ENCODE measurements around the gene MN1.

The MN1 gene

DNA sequence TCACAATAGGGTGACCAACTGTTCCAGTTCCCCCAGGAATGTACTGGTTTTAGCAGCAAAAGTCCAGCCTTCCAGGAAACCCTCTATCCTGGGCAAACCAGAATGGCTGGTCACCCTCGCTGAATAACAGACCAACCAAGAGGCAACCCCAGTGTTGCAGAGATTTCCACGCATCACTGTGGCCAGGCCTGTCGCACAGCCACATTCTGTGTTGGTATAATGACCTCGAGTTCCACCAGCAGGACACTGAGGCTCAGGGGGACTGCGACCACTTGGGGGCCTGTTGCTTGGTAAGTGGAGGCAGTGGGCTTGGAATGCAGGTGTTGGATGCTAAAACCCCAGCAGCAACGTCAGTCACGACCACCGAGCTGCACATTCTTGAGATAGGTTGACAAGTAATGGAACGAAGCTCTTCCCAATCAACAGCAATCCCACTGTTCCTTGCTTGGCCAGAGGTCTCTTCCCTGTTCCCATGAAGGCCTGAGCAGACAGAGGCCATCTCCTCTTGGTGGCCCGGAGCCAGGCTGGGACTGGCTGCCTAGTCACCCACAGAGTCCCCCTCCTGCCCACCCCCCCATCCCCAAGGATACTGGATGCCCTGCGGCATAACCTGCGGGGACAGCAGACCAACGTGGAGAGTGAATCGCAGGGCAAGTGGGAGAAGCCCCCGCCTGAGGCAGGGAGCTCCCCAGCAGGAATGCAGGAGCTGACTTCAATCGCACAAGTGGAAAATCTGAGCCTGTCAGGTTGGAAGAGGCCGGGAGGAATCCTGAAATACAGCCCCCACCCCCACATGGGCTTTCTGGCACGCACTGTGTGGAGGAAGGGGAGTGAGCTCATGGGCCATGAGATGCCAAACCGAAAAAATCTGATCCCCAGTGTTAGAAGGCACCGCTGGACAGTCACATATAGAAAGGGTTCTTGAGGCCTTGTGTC is 43.4 kb upstream of the MN1 start:
- no peak for TF ChIP-seq CTCF (IDR thresholded peaks at IDR 0.05; ENCODE audit: low read depth, low read length)
- DNase-seq (ENCODE audit: extremely low read depth, low read depth), result no peak

GRCh38 chr22:27844256-27844655 is 42.7 kb upstream of the MN1 start:
- no peak for DNase-seq (ENCODE audit: extremely low read depth, low read depth)

DNA sequence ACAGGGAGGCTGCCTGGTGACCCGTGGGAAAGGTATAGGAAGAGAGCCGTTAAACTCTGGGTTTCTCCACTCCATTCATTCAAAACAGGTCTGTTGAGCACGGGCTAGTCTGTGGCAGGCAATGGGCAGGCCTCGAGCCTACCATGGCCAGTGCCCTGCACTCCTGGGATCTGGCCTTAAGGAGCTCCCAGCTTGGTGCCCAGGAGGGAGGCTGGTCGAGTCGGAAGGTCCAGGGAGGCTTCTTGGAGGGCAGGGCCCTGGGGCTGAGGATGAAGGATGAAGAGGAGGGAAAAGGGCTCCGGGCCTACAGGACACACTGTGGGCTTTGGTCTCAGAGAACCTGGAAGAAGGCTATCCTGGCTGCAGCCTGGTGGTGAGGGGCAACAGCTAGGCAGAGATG is 41.9 kb upstream of the MN1 start:
- no peak for DNase-seq (ENCODE audit: extremely low read depth, low read depth)
- TF ChIP-seq CTCF (IDR thresholded peaks at IDR 0.05; ENCODE audit: low read depth, low read length), result no peak

More at GRCh38 chr22:27844256-27844655, 42.7 kb upstream of the MN1 start:
- no peak for TF ChIP-seq CTCF (IDR thresholded peaks at IDR 0.05; ENCODE audit: low read depth, low read length)

DNA sequence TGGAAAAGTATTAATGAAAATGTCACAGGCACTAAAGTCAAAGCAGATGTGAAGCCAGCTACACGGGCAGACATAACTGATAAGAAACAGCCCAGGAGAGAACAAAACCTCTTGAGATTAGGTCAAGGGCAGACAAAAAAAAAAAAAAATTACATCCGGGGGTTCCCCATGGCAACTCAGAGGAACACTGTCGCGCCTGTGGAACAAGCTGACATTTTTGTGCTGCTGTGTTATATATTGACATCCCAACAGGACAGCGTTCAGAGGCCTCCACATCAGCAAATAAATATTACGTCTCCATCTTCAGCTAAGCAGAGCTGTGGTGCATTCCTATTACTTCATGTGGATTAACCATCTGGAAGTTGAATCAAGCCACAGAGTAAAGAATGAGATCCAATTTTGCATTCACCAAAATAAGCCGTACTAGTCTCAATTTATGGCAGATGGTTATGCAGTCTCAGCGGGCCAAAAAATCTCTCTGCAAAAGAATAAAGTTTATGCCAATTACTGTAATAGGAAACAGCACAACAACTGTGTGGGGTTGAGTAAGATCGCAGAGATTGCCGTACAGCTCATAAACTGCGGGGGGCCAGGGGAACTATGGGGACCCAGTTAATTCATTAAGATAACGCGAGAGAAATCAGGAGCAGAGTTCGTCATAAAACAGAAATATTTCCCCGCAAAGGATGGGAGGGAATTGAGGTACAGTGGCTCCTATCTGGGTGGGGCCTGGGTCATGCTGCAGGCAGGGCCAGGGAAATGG is 41.3 kb upstream of the MN1 start:
- DNase-seq (ENCODE audit: extremely low read depth, low read depth), result peak; percentile 73
- no peak for TF ChIP-seq CTCF (IDR thresholded peaks at IDR 0.05; ENCODE audit: low read depth, low read length)

GRCh38 chr22:27842201-27842600 is 40.6 kb upstream of the MN1 start:
- DNase-seq (ENCODE audit: extremely low read depth, low read depth), result no peak
- no peak for TF ChIP-seq CTCF (IDR thresholded peaks at IDR 0.05; ENCODE audit: low read depth, low read length)

DNA sequence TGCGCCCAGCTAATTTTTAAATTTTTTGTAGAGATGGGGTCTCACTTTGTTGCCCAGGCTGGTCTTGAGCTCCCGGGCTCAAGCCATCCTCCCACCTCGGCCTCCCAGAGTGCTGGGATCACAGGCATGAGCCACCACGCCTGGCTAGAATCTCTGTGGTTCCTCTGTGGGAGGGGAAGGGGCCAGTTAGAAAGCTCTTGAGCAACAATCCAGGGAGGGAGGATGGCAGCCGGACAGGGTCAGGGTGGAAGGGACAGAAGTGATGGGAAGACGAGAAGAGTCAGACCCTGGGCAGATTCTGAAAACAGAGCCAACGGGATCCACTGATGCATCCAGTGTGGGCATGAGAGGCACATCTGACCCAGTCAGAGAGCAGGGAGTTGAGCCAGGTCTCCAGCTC is 38.9 kb upstream of the MN1 start:
- DNase-seq (ENCODE audit: extremely low read depth, low read depth), result no peak

More for the DNA sequence above, 38.9 kb upstream of the MN1 start:
- TF ChIP-seq CTCF (IDR thresholded peaks at IDR 0.05; ENCODE audit: low read depth, low read length), result no peak
